Fibroblast of lung (primary cell): Measurements from ENCODE around the gene CARMIL1. TPM values are rescaled to one million over a fixed set of nuclear protein-coding genes. Genes with fewer than 3 reads are reported as not detected.

Experiments used
- DNase-seq, 2 donors: peaks; one replicate each; pipeline versions ENCODE4 v3.0.0 to v3.0.0-alpha.2; 2010; ENCODE audit warnings: low read depth in 2 of 2
- H2AFZ ChIP-seq: 2 replicates; pipeline ENCODE4 v1.5.1; 2012; ENCODE audit warnings: low read length, control low read depth, inconsistent platforms
- H3K27ac ChIP-seq: 2 replicates; pipeline ENCODE4 v1.5.1; 2011; ENCODE audit warnings: low read length, control low read depth; ENCODE audit not compliant: insufficient read depth
- H3K27me3 ChIP-seq: 2 replicates; pipeline ENCODE4 v1.5.1; 2011; ENCODE audit warnings: mild to moderate bottlenecking, low read length; ENCODE audit not compliant: control insufficient read depth, insufficient read depth
- H3K36me3 ChIP-seq: 2 replicates; pipeline ENCODE4 v1.5.1; 2011; ENCODE audit warnings: low read length; ENCODE audit not compliant: control insufficient read depth, insufficient read depth
- H3K4me1 ChIP-seq: 2 replicates; pipeline ENCODE4 v1.5.1; 2011; ENCODE audit warnings: low read length; ENCODE audit not compliant: control insufficient read depth, insufficient read depth; ENCODE audit errors: extremely low read depth
- H3K4me2 ChIP-seq: 2 replicates; pipeline ENCODE4 v1.5.1; 2011; ENCODE audit warnings: low read length, control low read depth; ENCODE audit not compliant: insufficient read depth; ENCODE audit errors: extremely low read depth
- H3K4me3 ChIP-seq, 4 experiments: fragments of 200-600 bp in 1 of 4; sonication (generic) in 1 of 4; replicated peaks in 1 of 4; 2 replicates each; pipeline ENCODE4 v1.5.1; 2011 to 2016; ENCODE audit warnings: low read length in 4 of 4, low read depth in 3 of 4, mild to moderate bottlenecking in 3 of 4, control low read depth in 2 of 4, inconsistent platforms in 1 of 4, mixed read lengths in 1 of 4; ENCODE audit not compliant: insufficient read depth in 1 of 4; ENCODE audit errors: control extremely low read depth in 1 of 4
- H3K79me2 ChIP-seq: 2 replicates; pipeline ENCODE4 v1.5.1; 2012; ENCODE audit warnings: mild to moderate bottlenecking, low read length, inconsistent platforms; ENCODE audit not compliant: control insufficient read depth, insufficient read depth
- H3K9ac ChIP-seq: 2 replicates; pipeline ENCODE4 v1.5.1; 2011; ENCODE audit warnings: mild to moderate bottlenecking, low read length, control low read depth; ENCODE audit not compliant: insufficient read depth
- H3K9me3 ChIP-seq: 2 replicates; pipeline ENCODE4 v1.5.1; 2012; ENCODE audit warnings: low read depth, low read length; ENCODE audit not compliant: control insufficient read depth, insufficient read depth
- H4K20me1 ChIP-seq: 2 replicates; pipeline ENCODE4 v1.5.1; 2011; ENCODE audit warnings: low read length; ENCODE audit not compliant: control insufficient read depth, insufficient read depth; ENCODE audit errors: extremely low read depth
- CTCF ChIP-seq, 2 donors: IDR thresholded peaks in 1 of 2; conservative IDR thresholded peaks in 1 of 2; 1 replicate in 1 of 2; 2 replicates in 1 of 2; pipeline ENCODE4 v1.5.1; 2011 to 2012; ENCODE audit warnings: low read length in 2 of 2, control low read depth in 1 of 2, inconsistent platforms in 1 of 2, low read depth in 1 of 2, mild to moderate bottlenecking in 1 of 2
- EZH2 ChIP-seq: IDR thresholded peaks from 2 replicates; pipeline ENCODE4 v1.5.1; 2012; ENCODE audit warnings: low read length, control low read depth, mild to moderate bottlenecking; ENCODE audit errors: missing control alignments
- polyA plus RNA-seq, 2 donors: library from polyadenylated mRNA; depleted of rRNA in 1 of 2; stranded (reverse) in 1 of 2; unstranded in 1 of 2; fragments of >200 nt; gene quantifications; 2 replicates each; pipeline ENCODE4 v1.2.1, GENCODE V29; 2011 to 2012; ENCODE audit warnings: missing spikeins in 1 of 2
- total RNA-seq: library from RNA; depleted of rRNA; stranded (reverse); fragments of >200 nt; gene quantifications from 2 replicates; pipeline ENCODE4 v1.2.1, GENCODE V29; 2014

Gene CARMIL1
- total and polyA plus RNA-seq, 2 donors (not counting 1 experiment from before 2014, with no cell fraction given), result 10.2 to 12.5 TPM

- H3K4me1 ChIP-seq, result no peaks in the 10 kb centered on the region
- no peak overlapping the region for H3K9ac ChIP-seq
- H3K79me2 ChIP-seq, result no peaks in the 10 kb centered on the region
- peaks cover 1% of the 10 kb centered on the region for H3K36me3 ChIP-seq
- no peak overlapping the region for H3K4me2 ChIP-seq
- no peak overlapping the region for H3K4me3 ChIP-seq
- TF ChIP-seq CTCF (conservative IDR thresholded peaks at IDR 0.05 in 1 of 2, IDR thresholded peaks at IDR 0.05 in 1 of 2; ENCODE audit: low read depth in 1 of 2, low read length in 2 of 2) (no peak), EZH2 (no peak)
- no peaks in the 10 kb centered on the region for H3K27me3 ChIP-seq
- H3K9me3 ChIP-seq, result no peaks in the 10 kb centered on the region
- no peaks in the 10 kb centered on the region for H4K20me1 ChIP-seq
- no peak overlapping the region for H3K27ac ChIP-seq
- no peak overlapping the region for H2AFZ ChIP-seq
- DNase-seq, result peak in 1 of 2 donors; percentile 4
These were observed 245.4 kb downstream of the CARMIL1 start for GRCh38 chr6:25524542-25524941.

GRCh38 chr6:25525078-25525477, 245.9 kb downstream of the CARMIL1 start:
- DNase-seq, result no peak
- no peaks in the 10 kb centered on the region for H3K79me2 ChIP-seq

GRCh38 chr6:25534942-25535631, 255.9 kb downstream of the CARMIL1 start:
- Histone ChIP-seq H2AFZ (no peak overlapping the region), H3K9ac (no peak overlapping the region), H3K27me3 (no peaks in the 10 kb centered on the region), H3K4me3 (no peak overlapping the region), H3K27ac (no peak overlapping the region), H3K4me1 (no peaks in the 10 kb centered on the region), H3K36me3 (no peaks in the 10 kb centered on the region), H4K20me1 (no peaks in the 10 kb centered on the region), H3K4me2 (no peak overlapping the region), H3K79me2 (no peaks in the 10 kb centered on the region), H3K9me3 (no peaks in the 10 kb centered on the region)
- TF ChIP-seq EZH2 (no peak), CTCF (conservative IDR thresholded peaks at IDR 0.05 in 1 of 2, IDR thresholded peaks at IDR 0.05 in 1 of 2; ENCODE audit: low read depth in 1 of 2, low read length in 2 of 2) (no peak)
- no peak for DNase-seq

More at GRCh38 chr6:25525078-25525477, 245.9 kb downstream of the CARMIL1 start:
- Histone ChIP-seq H3K27me3 (no peaks in the 10 kb centered on the region), H3K4me3 (no peak overlapping the region), H3K4me1 (no peaks in the 10 kb centered on the region), H3K4me2 (no peak overlapping the region), H3K27ac (no peak overlapping the region), H4K20me1 (no peaks in the 10 kb centered on the region), H2AFZ (no peak overlapping the region), H3K9me3 (no peaks in the 10 kb centered on the region), H3K9ac (no peak overlapping the region), H3K36me3 (peaks cover 1% of the 10 kb centered on the region)
- TF ChIP-seq EZH2 (no peak), CTCF (conservative IDR thresholded peaks at IDR 0.05 in 1 of 2, IDR thresholded peaks at IDR 0.05 in 1 of 2; ENCODE audit: low read depth in 1 of 2, low read length in 2 of 2) (no peak)
